ENCODE measurements around the gene EXOC6.

The EXOC6 gene

DNA sequence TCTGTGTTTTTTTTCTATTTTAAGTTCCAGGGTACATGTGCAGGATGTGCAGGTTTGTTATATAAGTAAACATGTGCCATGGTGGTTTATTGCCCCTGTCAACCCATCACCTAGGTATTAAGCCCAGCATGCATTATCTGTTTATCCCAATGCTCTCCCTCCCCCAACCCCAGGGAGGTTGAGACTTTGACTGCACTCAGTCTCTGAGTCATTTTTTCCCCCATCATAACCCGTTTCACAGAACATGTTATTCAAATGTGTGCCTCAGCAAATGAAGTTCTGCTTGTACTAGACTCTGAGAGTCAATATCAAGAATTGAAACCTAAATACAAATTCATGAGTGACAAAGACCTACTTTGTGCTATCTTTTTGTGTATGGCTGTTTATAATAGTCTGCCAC, 142.3 kb downstream of the EXOC6 start:
- no peak overlapping the region for H3K4me2 ChIP-seq
- H3K27me3 ChIP-seq = no peaks in the 10 kb centered on the region

GRCh38 chr10:92991513-92991912, 143.2 kb downstream of the EXOC6 start:
- H3K4me3 ChIP-seq = no peak overlapping the region
- no peak overlapping the region for H3K27ac ChIP-seq
- H3K4me2 ChIP-seq = no peak overlapping the region
- no peaks in the 10 kb centered on the region for H3K27me3 ChIP-seq
- no peaks in the 10 kb centered on the region for H3K9me3 ChIP-seq
- H4K20me1 ChIP-seq = no peaks in the 10 kb centered on the region
- no peaks in the 10 kb centered on the region for H3K36me3 ChIP-seq
- TF ChIP-seq Cebpa-rat (IDR thresholded peaks at IDR 0.05) = no peak
- peaks cover 15% of the 10 kb centered on the region for H3K4me1 ChIP-seq
- no peak overlapping the region for H3K9ac ChIP-seq

More for the DNA sequence above, 142.3 kb downstream of the EXOC6 start:
- Histone ChIP-seq H3K27ac (no peak overlapping the region), H3K36me3 (no peaks in the 10 kb centered on the region), H3K4me3 (no peak overlapping the region), H3K9ac (no peak overlapping the region), H3K9me3 (no peaks in the 10 kb centered on the region), H4K20me1 (no peaks in the 10 kb centered on the region), H3K4me1 (peaks cover 15% of the 10 kb centered on the region)
- no peak for TF ChIP-seq Cebpa-rat (IDR thresholded peaks at IDR 0.05)

- no peaks in the 10 kb centered on the region for H4K20me1 ChIP-seq
- H3K4me3 ChIP-seq = no peak overlapping the region
- no peaks in the 10 kb centered on the region for H3K36me3 ChIP-seq
- peaks cover 29% of the 10 kb centered on the region for H3K4me1 ChIP-seq
- H3K27me3 ChIP-seq = no peaks in the 10 kb centered on the region
- H3K27ac ChIP-seq = no peak overlapping the region
- H3K9ac ChIP-seq = no peak overlapping the region
- H3K9me3 ChIP-seq = no peaks in the 10 kb centered on the region
- peak overlapping the region; percentile 57 for H3K4me2 ChIP-seq
- TF ChIP-seq Cebpa-rat (IDR thresholded peaks at IDR 0.05) = no peak
These were observed 145.5 kb downstream of the EXOC6 start for GRCh38 chr10:92993699-92994272.

- no peak overlapping the region for H3K4me2 ChIP-seq
- H3K9me3 ChIP-seq = no peaks in the 10 kb centered on the region
- no peaks in the 10 kb centered on the region for H3K36me3 ChIP-seq
- peaks cover 29% of the 10 kb centered on the region for H3K4me1 ChIP-seq
- no peak overlapping the region for H3K9ac ChIP-seq
- H3K4me3 ChIP-seq = no peak overlapping the region
- H3K27ac ChIP-seq = no peak overlapping the region
- no peaks in the 10 kb centered on the region for H4K20me1 ChIP-seq
- H3K27me3 ChIP-seq = no peaks in the 10 kb centered on the region
- no peak for TF ChIP-seq Cebpa-rat (IDR thresholded peaks at IDR 0.05)
These were observed 147.2 kb downstream of the EXOC6 start for GRCh38 chr10:92995509-92995908.

GRCh38 chr10:92997620-92998019, 149.3 kb downstream of the EXOC6 start:
- H3K9ac ChIP-seq = no peak overlapping the region
- H3K4me2 ChIP-seq = peak overlapping the region; percentile 49
- TF ChIP-seq Cebpa-rat (IDR thresholded peaks at IDR 0.05) = no peak
- H3K27ac ChIP-seq = no peak overlapping the region
- no peaks in the 10 kb centered on the region for H3K36me3 ChIP-seq
- H3K4me3 ChIP-seq = no peak overlapping the region
- H4K20me1 ChIP-seq = no peaks in the 10 kb centered on the region
- peaks cover 29% of the 10 kb centered on the region for H3K4me1 ChIP-seq
- H3K9me3 ChIP-seq = no peaks in the 10 kb centered on the region
- H3K27me3 ChIP-seq = no peaks in the 10 kb centered on the region

- TF ChIP-seq Cebpa-rat (IDR thresholded peaks at IDR 0.05) = no peak
- Histone ChIP-seq H3K9ac (no peak overlapping the region), H3K4me3 (no peak overlapping the region), H3K4me1 (peaks cover 17% of the 10 kb centered on the region), H3K27me3 (no peaks in the 10 kb centered on the region), H3K4me2 (no peak overlapping the region), H3K36me3 (no peaks in the 10 kb centered on the region), H3K27ac (no peak overlapping the region), H3K9me3 (no peaks in the 10 kb centered on the region), H4K20me1 (no peaks in the 10 kb centered on the region)
These were observed 150.9 kb downstream of the EXOC6 start for GRCh38 chr10:92999191-92999590.

GRCh38 chr10:93006435-93007039, 158.2 kb downstream of the EXOC6 start:
- no peaks in the 10 kb centered on the region for H4K20me1 ChIP-seq
- no peak overlapping the region for H3K9ac ChIP-seq
- no peak overlapping the region for H3K27ac ChIP-seq
- H3K9me3 ChIP-seq = no peaks in the 10 kb centered on the region
- H3K4me3 ChIP-seq = no peak overlapping the region
- H3K27me3 ChIP-seq = no peaks in the 10 kb centered on the region
- no peaks in the 10 kb centered on the region for H3K36me3 ChIP-seq
- no peak overlapping the region for H3K4me2 ChIP-seq
- H3K4me1 ChIP-seq = no peaks in the 10 kb centered on the region
- TF ChIP-seq Cebpa-rat (IDR thresholded peaks at IDR 0.05) = no peak

DNA sequence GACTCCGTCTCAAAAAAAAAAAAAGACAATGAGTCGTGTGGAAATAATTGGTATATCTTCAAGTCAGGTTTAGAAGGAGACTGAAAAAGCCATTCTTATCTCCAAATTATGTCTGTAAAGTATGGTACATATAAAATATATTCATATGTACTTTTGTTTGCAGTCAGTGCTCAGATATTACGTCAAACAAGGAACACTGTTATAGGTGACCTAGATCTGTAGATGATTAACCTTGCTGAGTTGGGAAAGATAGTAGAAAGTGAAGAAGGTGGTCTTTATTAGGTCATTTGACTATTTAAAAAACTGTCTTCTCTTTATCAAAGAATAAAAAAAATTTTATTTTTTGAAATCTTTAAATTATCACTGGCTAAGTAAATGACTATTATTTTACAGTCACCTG, 167.4 kb downstream of the EXOC6 start:
- Histone ChIP-seq H3K9me3 (no peaks in the 10 kb centered on the region), H3K36me3 (no peaks in the 10 kb centered on the region), H3K27ac (no peak overlapping the region), H3K4me2 (no peak overlapping the region), H3K4me3 (no peak overlapping the region), H3K4me1 (no peaks in the 10 kb centered on the region), H3K27me3 (no peaks in the 10 kb centered on the region), H4K20me1 (no peaks in the 10 kb centered on the region), H3K9ac (no peak overlapping the region)
- no peak for TF ChIP-seq Cebpa-rat (IDR thresholded peaks at IDR 0.05)

GRCh38 chr10:93023013-93023650, 174.8 kb downstream of the EXOC6 start:
- no peaks in the 10 kb centered on the region for H3K27me3 ChIP-seq

GRCh38 chr10:93026072-93026471, 177.8 kb downstream of the EXOC6 start:
- no peaks in the 10 kb centered on the region for H3K4me1 ChIP-seq
- no peak overlapping the region for H3K4me2 ChIP-seq
- peaks cover 22% of the 10 kb centered on the region for H3K36me3 ChIP-seq
- no peak overlapping the region for H3K27ac ChIP-seq
- H3K9me3 ChIP-seq = peaks cover 19% of the 10 kb centered on the region
- no peaks in the 10 kb centered on the region for H4K20me1 ChIP-seq
- H3K27me3 ChIP-seq = no peaks in the 10 kb centered on the region
- no peak for TF ChIP-seq Cebpa-rat (IDR thresholded peaks at IDR 0.05)
- H3K9ac ChIP-seq = no peak overlapping the region
- no peak overlapping the region for H3K4me3 ChIP-seq

More at GRCh38 chr10:93023013-93023650, 174.8 kb downstream of the EXOC6 start:
- H3K4me2 ChIP-seq = no peak overlapping the region
- H3K4me1 ChIP-seq = no peaks in the 10 kb centered on the region
- no peak overlapping the region for H3K9ac ChIP-seq
- no peak overlapping the region for H3K4me3 ChIP-seq
- TF ChIP-seq Cebpa-rat (IDR thresholded peaks at IDR 0.05) = no peak
- H3K36me3 ChIP-seq = peaks cover 19% of the 10 kb centered on the region
- no peak overlapping the region for H3K27ac ChIP-seq
- no peaks in the 10 kb centered on the region for H4K20me1 ChIP-seq
- peaks cover 16% of the 10 kb centered on the region for H3K9me3 ChIP-seq

Measured in BLaER1 (cell line).